Smooth muscle cell (in vitro differentiated cells): Measurements from ENCODE around the gene GPC6. TPM values are rescaled to one million over a fixed set of nuclear protein-coding genes. Genes with fewer than 3 reads are reported as not detected.

Source experiments
- DNase-seq: peaks from one replicate; lab custom pipeline; 2025; ENCODE audit not compliant: unreplicated experiment; lab: John Stamatoyannopoulos, UW
- H2AFZ ChIP-seq: fragments of 200-600 bp; sonication (generic); 2 replicates; pipeline ENCODE4 v1.6.0; 2016; ENCODE audit warnings: antibody characterized with exemption, low read depth, mild to moderate bottlenecking
- H3F3A ChIP-seq: fragments of 200-600 bp; sonication (generic); 2 replicates; pipeline ENCODE4 v1.6.0; 2017; ENCODE audit warnings: antibody characterized with exemption, low read depth
- H3K27ac ChIP-seq: fragments of 200-600 bp; sonication (generic); 2 replicates; pipeline ENCODE4 v1.5.1; 2016; ENCODE audit warnings: low read depth, mild to moderate bottlenecking
- H3K27me3 ChIP-seq: fragments of 200-600 bp; sonication (generic); 2 replicates; pipeline ENCODE4 v1.6.1; 2016; ENCODE audit warnings: low read depth, mild to moderate bottlenecking
- H3K36me3 ChIP-seq: fragments of 200-600 bp; sonication (generic); 2 replicates; pipeline ENCODE4 v1.5.1; 2016; ENCODE audit warnings: low read depth
- H3K4me1 ChIP-seq: fragments of 200-600 bp; sonication (generic); 2 replicates; pipeline ENCODE4 v1.5.1; 2016; ENCODE audit warnings: low read depth
- H3K4me2 ChIP-seq: fragments of 200-600 bp; sonication (generic); 2 replicates; pipeline ENCODE4 v1.6.0; 2016; ENCODE audit warnings: mild to moderate bottlenecking
- H3K4me3 ChIP-seq: fragments of 200-600 bp; sonication (generic); 2 replicates; pipeline ENCODE4 v1.5.1; 2016; ENCODE audit warnings: mild to moderate bottlenecking
- H3K79me2 ChIP-seq: fragments of 200-600 bp; sonication (generic); 2 replicates; pipeline ENCODE4 v1.6.0; 2016; ENCODE audit warnings: low read depth, mild to moderate bottlenecking
- H3K9ac ChIP-seq: fragments of 200-600 bp; sonication (generic); 2 replicates; pipeline ENCODE4 v1.6.0; 2016; ENCODE audit warnings: low read depth
- H3K9me3 ChIP-seq: fragments of 200-600 bp; sonication (generic); replicated peaks from 2 replicates; pipeline ENCODE4 v1.5.1; 2016; ENCODE audit warnings: low read depth
- H4K20me1 ChIP-seq: fragments of 200-600 bp; sonication (generic); 2 replicates; pipeline ENCODE4 v1.6.0; 2016; ENCODE audit warnings: low read depth
- WGBS: methylation state at CpG from one replicate; pipeline ENCODE4 v1.1.7; 2016; ENCODE audit warnings: low lambda C conversion rate; 5-methylcytosine and 5-hydroxymethylcytosine counted together
- polyA plus RNA-seq: library from polyadenylated mRNA; unstranded; fragments of >200 nt; fragmentation: Nextera tagmentation; extraction: Ambion mirVana; gene quantifications from 2 replicates; pipeline ENCODE4 v1.2.1, GENCODE V29; 2016
- total RNA-seq: library from RNA; depleted of rRNA; stranded (reverse); fragments of >200 nt; gene quantifications from 2 replicates; pipeline ENCODE4 v1.2.3, GENCODE V29; 2014
- TF ChIP-seq, protein P1 (sequence below): fragments of 200-600 bp; sonication (generic); IDR thresholded peaks from 2 replicates; pipeline ENCODE4 v1.5.1; 2017; ENCODE audit warnings: borderline replicate concordance, mild to moderate bottlenecking, antibody characterized with exemption; ENCODE audit not compliant: insufficient read depth, poor library complexity, severe bottlenecking

Gene GPC6
- total and polyA plus RNA-seq, 2 experiments from 2014 or later, result 19.7 to 68.5 TPM

DNA sequence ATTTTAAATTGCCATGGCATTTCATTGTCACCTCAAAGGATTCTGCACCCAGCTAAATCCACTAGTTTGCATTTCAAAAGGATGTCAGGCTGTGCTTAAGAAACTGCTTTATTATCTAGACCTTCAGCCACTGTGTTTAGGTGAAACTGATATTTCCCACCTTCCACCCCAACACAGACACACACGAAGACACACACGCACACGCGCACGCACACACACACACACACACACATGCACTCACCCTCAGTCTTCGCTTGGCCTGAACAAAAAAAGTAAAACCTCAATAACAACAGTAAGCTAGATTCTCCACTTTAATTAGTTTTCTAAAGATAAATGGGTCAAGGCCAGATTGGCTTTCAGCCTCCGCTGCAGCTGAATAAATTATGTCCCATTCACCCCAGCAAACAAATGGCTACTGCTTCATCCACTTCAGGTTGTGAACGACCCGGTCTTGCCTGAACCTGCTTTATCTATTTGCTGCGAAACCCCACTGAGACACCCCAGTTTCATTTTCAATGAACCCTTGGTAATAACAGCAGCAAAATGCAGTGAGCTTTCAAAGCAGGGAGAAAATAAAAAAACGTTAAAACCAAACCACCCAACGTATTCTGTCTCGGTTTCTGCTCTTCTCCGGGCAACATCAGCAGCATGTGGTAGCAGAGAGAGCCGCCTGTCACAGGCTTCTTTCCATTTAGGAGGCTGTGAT, 1086.1 kb downstream of the GPC6 start:
- WGBS, result 82% methylated on average over 15 of the region's 15 CpGs
- no peaks in the 10 kb centered on the region for H3K27me3 ChIP-seq
- no peak overlapping the region for H3K4me2 ChIP-seq
- H2AFZ ChIP-seq, result no peak overlapping the region
- no peak overlapping the region for H3K9ac ChIP-seq
- no peaks in the 10 kb centered on the region for H3K9me3 ChIP-seq
- H3F3A ChIP-seq, result peaks cover 3% of the 10 kb centered on the region
- peaks cover 3% of the 10 kb centered on the region for H3K4me1 ChIP-seq
- H3K4me3 ChIP-seq, result no peak overlapping the region
- peak overlapping the region; percentile 4 for H3K27ac ChIP-seq
- no peaks in the 10 kb centered on the region for H3K79me2 ChIP-seq
- TF ChIP-seq, protein P1, sequence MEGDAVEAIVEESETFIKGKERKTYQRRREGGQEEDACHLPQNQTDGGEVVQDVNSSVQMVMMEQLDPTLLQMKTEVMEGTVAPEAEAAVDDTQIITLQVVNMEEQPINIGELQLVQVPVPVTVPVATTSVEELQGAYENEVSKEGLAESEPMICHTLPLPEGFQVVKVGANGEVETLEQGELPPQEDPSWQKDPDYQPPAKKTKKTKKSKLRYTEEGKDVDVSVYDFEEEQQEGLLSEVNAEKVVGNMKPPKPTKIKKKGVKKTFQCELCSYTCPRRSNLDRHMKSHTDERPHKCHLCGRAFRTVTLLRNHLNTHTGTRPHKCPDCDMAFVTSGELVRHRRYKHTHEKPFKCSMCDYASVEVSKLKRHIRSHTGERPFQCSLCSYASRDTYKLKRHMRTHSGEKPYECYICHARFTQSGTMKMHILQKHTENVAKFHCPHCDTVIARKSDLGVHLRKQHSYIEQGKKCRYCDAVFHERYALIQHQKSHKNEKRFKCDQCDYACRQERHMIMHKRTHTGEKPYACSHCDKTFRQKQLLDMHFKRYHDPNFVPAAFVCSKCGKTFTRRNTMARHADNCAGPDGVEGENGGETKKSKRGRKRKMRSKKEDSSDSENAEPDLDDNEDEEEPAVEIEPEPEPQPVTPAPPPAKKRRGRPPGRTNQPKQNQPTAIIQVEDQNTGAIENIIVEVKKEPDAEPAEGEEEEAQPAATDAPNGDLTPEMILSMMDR, result no peak
- no peak for DNase-seq
- H3K36me3 ChIP-seq, result no peaks in the 10 kb centered on the region
- H4K20me1 ChIP-seq, result no peaks in the 10 kb centered on the region

DNA sequence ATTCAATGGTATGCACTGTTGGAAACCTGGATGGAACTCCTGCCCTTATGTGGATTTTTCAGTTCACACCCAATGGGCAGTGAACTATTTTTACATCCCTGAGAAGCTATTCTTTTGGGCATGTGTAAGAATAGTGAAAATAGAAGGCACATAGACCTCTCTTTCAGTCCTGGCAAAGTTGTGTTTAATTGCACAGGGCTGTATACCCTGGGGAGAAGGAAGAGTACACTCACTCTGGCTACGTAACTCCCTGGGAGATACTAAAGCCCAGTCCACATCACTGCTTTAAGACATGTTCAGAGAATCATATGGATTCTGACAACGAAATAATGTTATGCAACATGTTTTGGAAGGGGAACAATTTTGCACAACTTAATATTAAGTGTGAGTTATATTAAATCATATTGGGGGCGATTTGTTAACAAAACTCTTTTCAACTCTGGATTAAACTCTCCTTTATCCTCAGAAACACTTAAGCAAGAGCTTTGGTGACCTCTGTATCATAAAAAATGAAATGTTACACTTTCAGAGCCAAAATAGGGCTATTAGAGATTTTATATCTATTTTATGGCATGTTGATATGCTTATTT, 1086.8 kb downstream of the GPC6 start:
- TF ChIP-seq, protein P1, result no peak
- H3K4me3 ChIP-seq, result no peak overlapping the region
- H3K4me2 ChIP-seq, result no peak overlapping the region
- DNase-seq, result no peak
- H3K36me3 ChIP-seq, result no peaks in the 10 kb centered on the region
- no peaks in the 10 kb centered on the region for H4K20me1 ChIP-seq
- H3K9ac ChIP-seq, result no peak overlapping the region
- H2AFZ ChIP-seq, result no peak overlapping the region
- H3K27me3 ChIP-seq, result no peaks in the 10 kb centered on the region
- H3K27ac ChIP-seq, result no peak overlapping the region
- WGBS, result 93% methylated on average over 3 of the region's 3 CpGs
- no peaks in the 10 kb centered on the region for H3K9me3 ChIP-seq
- no peaks in the 10 kb centered on the region for H3K79me2 ChIP-seq
- H3K4me1 ChIP-seq, result peaks cover 3% of the 10 kb centered on the region
- H3F3A ChIP-seq, result peaks cover 3% of the 10 kb centered on the region

DNA sequence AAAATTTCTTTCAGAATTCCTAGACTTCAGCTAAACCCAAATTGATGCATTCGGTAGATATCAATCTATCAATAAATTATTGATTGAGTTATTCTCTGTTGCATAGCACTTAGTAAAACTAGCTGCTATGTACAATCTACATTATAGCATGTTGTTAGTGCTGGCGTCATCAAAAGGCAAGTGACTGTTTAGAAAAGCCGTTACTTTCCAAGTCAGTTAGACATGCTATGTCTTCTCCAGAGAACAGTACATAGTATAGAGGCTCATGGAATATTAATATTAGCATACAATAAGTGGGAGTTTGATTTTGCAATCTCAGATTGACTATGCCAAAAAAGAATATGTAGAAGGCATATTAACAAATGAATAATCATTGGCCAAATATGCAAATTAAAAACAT, 1087.3 kb downstream of the GPC6 start:
- H3K4me1 ChIP-seq, result peaks cover 3% of the 10 kb centered on the region

More for the DNA sequence above, 1087.3 kb downstream of the GPC6 start:
- Histone ChIP-seq H4K20me1 (no peaks in the 10 kb centered on the region), H3K4me3 (no peak overlapping the region), H3K79me2 (no peaks in the 10 kb centered on the region), H2AFZ (no peak overlapping the region), H3K27ac (no peak overlapping the region), H3K36me3 (no peaks in the 10 kb centered on the region), H3K4me2 (no peak overlapping the region), H3F3A (peaks cover 3% of the 10 kb centered on the region), H3K27me3 (no peaks in the 10 kb centered on the region), H3K9me3 (no peaks in the 10 kb centered on the region), H3K9ac (no peak overlapping the region)
- no peak for DNase-seq
- TF ChIP-seq, protein P1, result no peak
- WGBS, result 94% methylated on average over 3 of the region's 3 CpGs
